Fibroblast of skin of back (primary cell): ENCODE results near the gene RABGEF1.
"Not testable (repeated sequence)": the region's sequence is repeated elsewhere in the genome, so short reads cannot be mapped to it uniquely, and the experiment has no call there.

Source experiments
- DNase-seq: peaks from one replicate; pipeline ENCODE4 v3.0.0-alpha.2; 2013

RABGEF1 gene

DNA sequence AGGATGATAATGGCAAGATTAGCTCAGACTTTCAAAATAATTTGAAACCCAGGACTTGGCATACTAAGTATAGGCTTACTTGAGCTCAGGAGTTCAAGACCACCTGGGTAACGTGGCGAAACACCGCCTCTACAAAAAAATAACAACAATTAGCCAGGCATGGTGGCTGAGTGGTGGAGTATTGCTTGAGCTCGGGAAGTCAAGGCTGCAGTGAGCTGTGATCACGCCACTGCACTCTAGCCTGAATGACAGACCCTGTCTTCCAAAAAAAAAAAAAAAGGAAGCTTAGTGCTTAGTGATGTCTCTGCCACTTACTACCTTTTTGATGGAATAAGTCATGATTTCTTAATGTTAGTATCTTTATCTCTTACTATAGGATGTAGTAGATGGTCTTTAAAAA, 25.5 kb downstream of the RABGEF1 start:
- no peak for DNase-seq

DNA sequence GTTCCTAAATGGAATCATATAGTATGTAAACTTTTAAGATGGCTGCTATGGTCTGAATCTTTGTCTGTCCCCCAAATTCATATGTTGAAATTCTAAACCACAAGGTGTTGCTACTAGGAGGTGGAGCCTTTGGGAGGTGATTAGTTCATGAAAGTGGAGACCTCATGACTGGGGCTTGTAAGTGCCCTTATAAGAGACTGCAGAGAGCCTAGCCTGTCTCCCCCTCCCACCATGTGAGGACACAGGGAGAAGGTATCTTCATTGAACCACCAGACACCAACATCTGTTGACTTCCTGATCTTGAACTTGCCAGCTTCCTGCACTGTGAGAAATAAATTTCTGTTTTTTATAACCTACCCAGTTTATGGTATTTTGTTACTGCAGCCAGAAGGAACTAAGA, 27.0 kb downstream of the RABGEF1 start:
- DNase-seq = not testable (repeated sequence)

DNA sequence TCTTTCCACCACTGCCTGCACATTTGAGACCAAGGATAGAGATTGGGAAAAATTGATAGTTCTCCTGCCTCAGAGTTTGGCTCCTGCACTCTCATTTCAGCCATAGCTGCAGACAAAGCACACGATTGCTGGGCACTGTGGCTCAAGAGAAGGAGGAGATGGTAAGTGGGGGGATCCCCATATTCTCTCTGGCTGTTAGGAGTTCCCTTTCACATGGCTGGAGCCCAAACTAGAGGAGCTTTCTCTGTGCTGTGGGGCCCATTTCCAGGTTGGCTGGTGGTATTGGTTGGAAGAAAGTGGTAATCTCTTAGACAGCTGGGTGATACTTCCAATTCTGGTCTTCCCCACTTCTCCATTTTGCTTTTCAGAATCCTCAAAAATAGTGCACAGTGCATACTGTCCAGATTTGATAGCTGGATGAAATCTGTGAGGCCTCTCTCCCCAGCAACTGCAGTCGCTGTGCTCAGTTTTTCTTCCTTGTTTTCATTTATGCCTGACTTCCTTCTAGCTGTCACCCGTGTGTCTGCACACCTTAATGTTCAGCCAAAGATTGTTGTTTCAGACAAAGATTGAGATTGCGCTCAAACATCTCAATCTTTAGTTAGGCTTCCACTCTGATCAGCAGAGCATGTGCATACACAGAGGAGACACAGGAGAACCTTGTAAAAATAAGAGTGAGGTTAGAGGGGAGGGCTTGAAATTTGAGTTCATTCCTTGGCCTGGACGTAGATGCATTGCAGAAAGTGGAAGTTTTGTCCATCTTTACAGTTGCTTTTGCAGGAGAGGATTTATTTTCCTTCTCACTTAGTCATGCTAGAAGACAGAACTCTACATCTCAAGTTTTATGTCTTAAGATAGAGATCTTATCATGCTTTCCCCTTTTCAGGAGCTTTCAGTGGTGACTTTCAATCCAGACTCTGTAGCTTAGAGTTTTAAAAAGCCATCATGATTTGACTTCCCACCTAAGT, 28.6 kb downstream of the RABGEF1 start:
- DNase-seq = no peak

DNA sequence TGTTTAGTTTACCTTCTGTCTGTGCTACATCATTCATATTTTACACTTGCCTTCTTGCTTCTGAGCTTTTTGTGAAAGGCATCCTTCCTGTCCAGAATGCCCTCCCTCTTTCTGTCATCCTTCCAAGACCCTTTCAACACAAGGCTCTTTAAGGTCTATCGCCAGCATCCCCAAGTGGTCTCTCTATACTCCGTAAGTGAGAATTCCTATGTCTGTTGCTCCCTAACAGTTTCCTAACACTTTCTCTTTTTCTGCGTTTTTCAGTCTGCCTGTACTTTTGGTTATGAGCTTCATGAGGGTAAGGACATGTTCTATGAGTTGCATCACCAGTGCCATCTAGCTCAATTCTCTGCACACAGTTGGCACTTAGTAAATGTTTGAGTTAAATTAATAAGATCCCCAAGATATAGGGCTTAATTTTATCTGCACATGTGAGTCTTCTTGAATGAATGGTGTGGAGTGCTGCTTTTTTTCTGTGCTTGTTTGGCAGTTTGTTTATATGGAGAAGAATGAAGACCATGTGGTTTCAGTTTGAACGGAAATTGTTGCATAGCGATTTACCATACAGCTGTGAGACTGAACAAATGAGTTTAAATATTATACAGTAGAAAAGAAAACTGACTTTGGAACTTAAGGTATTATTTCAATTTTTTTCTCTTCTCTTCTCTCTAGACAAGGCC, 29.4 kb downstream of the RABGEF1 start:
- DNase-seq = no peak

DNA sequence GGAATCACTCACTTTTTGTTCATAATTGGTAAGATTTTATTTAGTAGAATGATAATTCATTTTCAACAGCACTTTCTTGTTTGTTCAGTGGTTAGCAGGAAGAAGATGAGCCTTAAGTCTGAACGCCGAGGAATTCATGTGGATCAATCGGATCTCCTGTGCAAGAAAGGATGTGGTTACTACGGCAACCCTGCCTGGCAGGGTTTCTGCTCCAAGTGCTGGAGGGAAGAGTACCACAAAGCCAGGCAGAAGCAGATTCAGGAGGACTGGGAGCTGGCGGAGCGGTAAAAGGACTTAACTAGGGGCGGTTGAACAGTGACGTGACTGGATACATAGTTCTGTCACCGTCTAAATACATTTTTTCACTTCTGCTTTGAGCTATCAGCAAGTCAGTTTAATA, 31.3 kb downstream of the RABGEF1 start:
- no peak for DNase-seq

DNA sequence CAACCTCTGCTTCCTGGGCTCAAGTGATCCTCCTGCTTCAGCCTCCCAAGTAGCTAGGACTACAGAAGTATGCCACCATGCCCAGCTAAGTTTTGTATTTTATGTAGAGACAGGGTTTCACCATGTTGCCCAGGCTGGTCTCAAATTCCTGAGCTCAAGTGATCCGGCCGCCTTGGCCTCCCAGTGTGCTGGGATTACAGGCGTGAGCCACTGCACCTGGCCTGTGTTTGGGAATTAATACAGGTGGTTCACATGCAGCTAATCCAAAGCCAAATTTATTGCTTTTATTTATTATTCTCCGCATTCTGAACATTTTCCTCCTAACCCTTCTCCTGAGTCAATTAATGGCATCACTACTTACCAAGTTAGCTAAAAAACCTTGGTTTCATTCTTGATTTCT, 33.2 kb downstream of the RABGEF1 start:
- not testable (repeated sequence) for DNase-seq

DNA sequence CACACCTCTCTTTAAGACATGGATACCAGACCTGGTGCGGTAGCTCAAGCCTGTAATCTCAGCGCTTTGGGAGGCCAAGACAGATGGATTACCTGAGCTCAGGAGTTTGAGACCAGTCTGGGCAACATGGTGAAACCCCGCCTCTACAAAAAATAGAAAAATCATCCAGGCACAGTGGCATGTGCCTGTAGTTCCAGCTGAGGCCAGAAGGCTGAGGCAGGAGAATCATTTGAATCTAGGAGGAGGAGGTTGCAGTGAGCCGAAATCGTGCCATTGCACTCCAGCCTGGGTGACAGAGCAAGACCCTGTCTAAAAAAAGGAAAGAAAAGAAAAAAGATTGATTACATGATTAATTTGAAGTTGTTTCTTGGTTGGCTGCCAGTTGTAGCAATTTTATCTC, 35.9 kb downstream of the RABGEF1 start:
- not testable (repeated sequence) for DNase-seq

DNA sequence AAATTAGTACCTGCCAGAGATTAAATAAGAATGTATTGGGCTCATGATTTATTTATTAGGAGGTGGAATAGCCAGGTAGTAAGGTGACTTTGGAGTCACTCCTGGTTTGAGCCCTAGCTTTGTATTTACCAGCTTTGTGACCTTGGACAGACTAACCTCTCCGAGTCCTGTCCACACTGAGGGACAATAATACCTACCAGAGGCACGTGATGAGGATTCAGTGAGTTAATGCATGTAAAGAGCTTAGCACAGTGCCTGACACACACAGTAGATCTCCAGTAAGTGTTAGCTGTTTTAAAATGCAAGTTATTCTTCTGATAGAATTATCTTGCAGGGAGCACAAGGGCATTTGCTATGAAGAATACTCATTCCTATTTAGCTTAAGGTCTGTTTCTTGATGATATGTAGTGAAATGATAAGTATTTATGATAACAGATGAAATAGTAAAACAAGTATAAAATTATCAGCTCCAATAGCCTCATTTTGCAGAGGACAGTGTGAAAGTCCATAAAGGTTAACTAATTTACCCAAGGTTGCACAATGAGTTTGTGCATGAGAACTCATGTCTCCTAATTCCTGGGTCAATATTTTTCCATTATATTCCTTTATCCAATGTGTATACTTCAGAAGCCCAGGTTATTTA, 36.4 kb downstream of the RABGEF1 start:
- no peak for DNase-seq

DNA sequence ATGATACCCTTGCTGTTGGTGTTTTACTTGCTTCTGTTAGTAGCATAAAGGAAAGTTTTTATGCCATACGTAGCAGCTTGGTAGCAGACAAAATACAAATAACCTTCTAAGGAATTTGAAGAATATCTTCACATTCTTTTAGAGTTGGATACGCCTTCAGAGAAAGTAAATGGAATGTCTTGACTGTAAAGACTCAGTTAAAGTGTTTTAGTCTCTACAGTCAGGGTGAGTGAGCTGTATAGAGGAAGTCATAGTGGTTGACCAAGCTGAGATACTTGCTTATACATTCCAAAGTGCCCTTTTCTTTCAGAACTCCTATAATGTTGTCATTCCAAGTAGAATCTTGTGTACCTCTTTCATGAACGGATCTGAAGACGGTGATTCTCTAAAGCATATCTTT, 37.7 kb downstream of the RABGEF1 start:
- peak; percentile 78 for DNase-seq

DNA sequence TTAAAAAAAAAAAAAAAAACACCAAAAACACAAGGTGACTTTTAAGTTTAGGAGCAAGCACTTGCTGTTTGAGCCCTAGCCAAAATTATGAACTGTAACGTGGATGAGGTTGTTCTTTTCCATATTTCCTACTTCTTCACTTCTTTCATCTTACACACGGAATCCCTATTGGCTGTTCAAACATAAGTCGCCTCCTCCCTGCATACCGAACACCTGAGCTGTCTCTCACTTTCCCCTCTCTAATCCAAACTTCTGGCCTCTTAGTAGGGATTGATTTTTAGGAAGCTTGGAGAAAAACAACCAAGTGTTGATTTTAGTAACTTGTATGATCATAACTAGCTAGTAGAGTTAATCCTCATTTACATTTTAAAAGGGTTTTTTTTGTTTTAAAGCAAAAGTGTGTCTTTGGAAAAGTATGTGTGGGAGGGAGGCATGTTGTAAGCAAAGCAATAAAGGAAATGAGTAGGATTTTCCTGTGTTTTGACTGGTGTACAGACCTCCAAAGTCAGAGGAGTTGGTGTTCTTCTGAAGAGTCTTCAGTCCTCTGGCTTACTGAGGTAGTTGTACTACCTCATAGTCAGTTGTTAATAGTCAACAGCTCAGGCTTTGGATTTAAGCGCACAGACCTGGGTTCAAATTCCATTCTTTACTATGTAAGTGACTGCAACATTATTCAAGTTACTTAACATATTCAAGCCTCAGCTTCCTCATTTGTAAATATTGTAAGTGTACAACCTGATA, 39.3 kb downstream of the RABGEF1 start:
- DNase-seq = no peak

DNA sequence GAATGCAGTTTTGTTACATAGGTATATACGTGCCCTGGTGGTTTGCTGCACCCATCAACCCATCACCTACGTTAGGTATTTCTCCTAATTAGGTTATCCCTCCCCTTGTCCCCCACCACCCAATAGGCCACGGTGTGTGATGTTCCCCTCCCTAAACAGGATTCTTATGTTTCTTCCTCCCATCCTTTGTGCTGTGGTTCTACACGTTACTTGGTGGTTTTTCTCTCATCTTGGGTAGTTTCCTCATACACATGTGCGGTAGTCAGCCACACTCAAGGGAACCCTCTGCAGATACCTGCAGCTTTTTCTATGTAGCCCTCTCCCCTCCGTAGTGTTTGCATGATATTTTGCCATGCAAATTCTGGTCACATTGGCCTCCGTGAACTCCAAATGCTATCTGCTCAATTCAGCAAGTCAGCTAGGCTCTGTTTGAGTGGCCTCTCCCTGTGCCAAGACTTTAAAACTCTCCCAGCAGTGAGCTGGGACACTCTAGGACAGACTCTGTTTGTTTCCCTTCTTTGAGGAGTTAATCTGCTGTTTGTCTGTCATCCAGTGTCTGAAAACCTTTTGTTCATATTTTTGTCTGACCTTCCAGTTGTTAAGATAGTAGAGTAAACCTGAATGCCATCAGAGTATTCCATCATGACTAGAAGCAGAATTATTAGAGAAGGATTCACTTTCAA, 41.0 kb downstream of the RABGEF1 start:
- DNase-seq = no peak

DNA sequence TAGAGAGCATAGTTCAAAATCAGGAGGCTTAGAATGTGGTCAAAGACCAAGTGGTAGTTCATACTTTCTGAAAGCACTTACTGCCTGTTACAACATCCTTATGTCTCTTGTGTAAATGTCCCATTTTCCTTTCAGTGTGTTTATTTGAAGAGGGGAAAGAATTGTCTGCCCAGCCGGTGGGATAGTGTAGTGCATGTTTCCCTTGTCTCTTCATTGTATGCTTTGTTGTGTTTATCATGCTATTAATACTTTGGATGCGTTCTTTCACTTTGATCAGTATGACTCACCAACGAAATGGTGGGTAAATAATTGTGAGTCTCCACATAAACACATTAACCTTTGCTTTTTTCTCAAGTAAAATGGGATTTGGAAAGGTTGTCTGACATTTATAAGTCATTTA, 42.3 kb downstream of the RABGEF1 start:
- not testable (repeated sequence) for DNase-seq

DNA sequence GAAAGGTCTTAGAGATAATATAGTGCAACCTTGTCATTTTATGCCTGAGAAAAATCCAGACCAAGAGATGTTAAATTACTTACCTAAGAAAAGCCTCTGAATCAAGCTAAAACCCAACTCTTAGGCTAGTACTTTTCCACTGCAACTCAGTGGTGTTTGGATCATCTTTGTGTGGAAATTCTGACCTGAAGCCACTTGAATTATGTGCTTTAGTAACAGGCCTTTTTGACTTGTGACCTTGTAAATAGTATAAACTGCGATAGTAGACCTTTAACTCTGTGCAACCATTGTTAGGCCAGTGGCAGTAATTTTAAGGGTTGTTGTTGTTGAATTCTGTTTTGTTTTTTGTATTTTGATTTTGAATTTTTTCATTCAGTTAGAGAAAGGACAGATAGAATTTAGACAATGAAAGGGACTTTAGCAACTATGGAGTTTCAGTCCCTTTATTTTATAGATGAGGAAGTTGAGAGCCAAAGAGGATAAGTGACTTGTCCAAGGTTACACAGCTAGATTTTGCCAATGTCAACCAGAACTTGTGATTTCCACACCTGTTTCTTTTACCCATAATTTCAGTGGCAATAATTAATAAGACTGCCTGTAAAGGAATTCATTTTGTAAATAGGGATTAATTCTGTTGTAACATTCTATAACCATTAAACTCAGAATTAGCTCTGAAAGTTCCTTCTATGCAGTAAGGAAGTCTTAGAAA, 43.5 kb downstream of the RABGEF1 start:
- DNase-seq = not testable (repeated sequence)

DNA sequence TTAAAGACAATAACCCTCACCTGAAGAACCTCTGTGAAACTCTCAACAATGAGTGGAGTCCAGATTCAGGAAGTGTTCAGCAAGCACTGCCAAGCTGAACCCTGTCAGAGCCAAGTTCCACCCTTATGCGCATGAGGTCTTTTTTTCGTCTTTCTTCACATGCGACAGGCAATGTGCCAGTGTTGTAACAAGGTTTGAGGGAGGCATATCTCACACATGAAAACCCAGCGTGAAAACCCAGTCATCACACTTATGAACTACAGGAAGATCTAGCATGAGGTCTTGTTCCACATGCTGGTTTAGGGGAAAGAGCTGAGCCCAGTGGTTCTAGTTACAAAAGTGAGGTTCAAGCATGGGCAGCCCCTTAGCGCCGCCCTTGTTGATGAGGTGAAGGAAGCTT, 49.7 kb downstream of the RABGEF1 start:
- no peak for DNase-seq

DNA sequence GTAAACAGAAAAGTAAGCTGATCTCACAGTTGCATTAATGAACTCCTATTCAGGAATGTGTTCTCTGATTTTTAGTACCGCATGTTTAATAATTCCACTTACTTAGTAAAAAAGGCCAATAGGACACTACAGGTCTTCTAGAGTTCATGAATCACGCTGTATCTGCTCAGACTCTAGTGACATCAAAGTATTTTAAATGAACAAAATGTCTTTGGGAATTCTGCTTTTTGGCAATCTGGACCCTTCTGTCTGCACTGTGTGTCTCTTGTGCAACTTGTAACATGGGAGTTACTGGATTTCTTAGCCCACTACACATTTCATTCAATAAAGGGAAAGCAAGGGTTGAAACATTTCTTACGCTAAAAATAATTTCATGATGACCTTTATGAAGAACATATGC, 50.2 kb downstream of the RABGEF1 start:
- no peak for DNase-seq

DNA sequence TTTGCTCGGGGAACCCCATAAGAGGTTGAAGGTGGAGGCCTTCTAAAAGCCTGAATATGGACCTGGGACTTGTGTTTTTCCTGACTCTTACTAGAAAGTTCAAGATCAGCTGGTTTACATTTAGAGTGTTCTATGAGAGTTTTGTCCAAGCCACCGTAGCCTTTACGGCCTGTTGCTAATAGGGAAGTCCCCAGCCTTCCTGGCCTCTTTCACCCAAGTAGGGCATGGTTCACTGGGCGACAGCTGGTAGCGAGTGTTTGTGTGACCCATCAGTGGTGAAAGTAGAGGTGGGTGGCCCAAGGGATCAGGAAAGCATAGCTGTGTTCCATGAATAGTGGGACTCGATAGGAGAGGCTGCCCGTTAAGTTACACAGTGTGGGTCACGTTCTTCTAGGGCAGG, 60.1 kb downstream of the RABGEF1 start:
- DNase-seq = no peak

DNA sequence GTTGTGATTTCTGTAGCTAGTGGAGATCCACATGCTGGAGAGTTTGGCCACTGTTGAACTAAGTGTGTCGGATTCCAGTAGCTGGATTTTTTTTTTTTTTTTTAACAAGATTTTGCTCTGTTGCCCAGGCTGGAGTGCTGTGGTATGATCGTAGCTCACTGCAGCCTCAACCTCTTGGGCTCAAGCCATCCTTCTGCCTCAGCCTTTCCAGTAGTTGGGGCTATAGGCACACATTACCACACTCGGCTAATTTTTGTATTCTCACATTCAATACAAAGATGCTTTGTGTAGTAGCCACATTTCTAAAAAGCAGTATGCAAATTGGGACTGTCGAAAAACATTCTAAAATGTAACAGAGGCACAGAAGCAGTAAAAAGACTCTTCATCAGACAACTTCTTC, 63.5 kb downstream of the RABGEF1 start:
- no peak for DNase-seq

DNA sequence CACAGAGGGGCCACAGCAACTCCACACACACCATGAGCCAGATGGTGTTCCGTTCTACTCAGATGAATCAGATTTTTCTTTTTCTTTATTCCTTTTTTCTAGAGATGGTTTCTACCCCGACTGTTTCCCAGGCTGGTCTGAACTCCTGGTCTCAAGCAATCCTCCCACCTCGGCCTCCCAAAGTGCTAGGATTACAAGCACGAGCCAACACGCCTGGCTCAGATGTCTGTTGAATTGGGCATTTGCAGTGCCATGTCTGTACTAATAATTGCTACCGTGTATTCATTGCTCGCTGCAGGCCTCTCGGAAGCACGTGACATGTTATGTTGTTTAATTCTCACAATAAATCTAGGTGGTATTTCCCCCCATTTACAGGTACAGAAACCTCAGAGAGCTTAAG, 67.2 kb downstream of the RABGEF1 start:
- DNase-seq = no peak

DNA sequence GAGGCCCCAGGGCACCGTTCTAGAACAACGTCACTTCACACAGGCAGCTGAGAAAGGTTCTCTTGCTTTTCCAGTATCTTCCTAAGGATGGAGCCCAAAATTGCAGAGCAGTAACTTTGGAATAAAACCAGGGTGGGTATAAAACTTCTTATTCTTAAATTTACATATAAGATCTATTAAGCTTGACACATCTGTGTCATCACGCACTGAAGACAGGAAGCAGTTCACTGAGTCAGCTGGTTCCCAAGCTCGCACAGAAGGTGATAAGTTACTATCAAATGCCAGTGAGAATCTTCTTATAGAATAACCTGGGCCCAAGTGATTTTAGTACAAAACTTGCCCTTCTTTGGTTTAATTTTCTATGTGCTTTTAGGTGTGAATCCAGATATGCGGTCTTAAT, 70.2 kb downstream of the RABGEF1 start:
- DNase-seq = no peak

DNA sequence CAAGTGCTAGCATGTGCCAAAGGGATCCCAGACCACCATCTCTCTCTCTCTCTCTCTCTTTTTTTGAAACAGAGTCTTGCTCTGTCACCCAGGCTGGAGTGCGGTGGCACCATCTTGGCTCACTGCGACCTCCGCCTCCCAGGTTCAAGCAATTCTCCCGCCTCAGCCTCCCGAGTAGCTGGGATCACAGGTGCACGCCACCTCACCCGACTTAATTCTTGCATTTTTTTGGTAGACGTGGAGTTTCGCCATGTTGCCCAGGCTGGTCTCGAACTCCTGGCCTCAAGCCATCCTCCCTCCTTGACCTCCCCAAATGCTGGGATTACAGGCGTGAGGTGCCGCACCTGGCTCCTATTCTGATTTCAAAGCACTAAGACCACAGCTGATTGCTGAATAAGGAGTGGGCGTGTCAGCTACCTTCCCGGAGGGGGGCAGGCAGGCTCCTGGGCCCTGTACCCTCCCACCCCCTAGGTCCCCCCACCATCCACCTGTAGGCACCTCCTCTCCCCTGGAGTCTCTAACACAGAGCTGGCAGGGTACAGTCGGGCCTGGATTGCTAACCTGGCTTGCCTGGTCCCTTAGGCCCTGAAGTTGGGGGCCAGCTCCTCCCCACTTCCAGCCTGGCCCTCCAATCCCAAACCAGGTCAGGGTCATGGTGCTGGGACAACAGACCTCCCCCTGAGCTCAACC, 74.8 kb downstream of the RABGEF1 start:
- not testable (repeated sequence) for DNase-seq

DNA sequence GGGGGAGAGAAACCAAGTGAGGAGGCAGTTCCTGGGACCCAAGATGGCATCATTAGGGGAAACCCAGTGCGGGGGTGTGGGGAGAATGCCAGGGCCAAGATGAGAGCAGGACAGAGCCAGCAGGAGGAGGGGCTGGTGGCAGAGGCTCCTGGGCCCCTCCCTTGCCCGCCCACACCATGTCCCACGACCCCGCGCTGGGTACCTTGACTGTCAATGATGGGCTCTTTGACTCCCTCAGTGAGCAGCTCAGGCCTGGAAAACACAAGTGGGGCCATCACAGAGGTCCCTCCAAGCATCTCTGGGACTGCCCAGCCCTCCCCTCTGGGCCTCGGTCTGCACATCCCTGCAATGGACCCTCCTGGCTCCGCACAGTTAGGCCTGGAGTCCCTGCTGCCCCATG, 75.4 kb downstream of the RABGEF1 start:
- DNase-seq = no peak
